ENCODE measurements around the gene MUC4.
"Not testable (repeated sequence)": the region's sequence is repeated elsewhere in the genome, so short reads cannot be mapped to it uniquely, and the experiment has no call there.

MUC4 gene

GRCh38 chr3:195838714-195839113 is 27.0 kb upstream of the MUC4 start:
- no peak for DNase-seq (ENCODE audit: low read depth in 2 of 2)

- no peak for DNase-seq (ENCODE audit: low read depth in 2 of 2)
Observed at GRCh38 chr3:195836476-195837135, 24.9 kb upstream of the MUC4 start.

- DNase-seq (ENCODE audit: low read depth in 2 of 2): no peak
Observed at GRCh38 chr3:195835791-195836190, 24.1 kb upstream of the MUC4 start.

- DNase-seq (ENCODE audit: low read depth in 2 of 2): no peak
Observed at GRCh38 chr3:195834675-195835583, 23.2 kb upstream of the MUC4 start.

- no peak for DNase-seq (ENCODE audit: low read depth in 2 of 2)
Observed at GRCh38 chr3:195829897-195830254, 18.1 kb upstream of the MUC4 start.

GRCh38 chr3:195828762-195829161 is 17.0 kb upstream of the MUC4 start:
- DNase-seq (ENCODE audit: low read depth in 2 of 2): no peak

- DNase-seq (ENCODE audit: low read depth in 2 of 2): no peak
Observed at GRCh38 chr3:195825857-195826804, 14.4 kb upstream of the MUC4 start.

GRCh38 chr3:195825191-195825588 is 13.5 kb upstream of the MUC4 start:
- no peak for DNase-seq (ENCODE audit: low read depth in 2 of 2)

- DNase-seq (ENCODE audit: low read depth in 2 of 2): not testable (repeated sequence)
Observed at GRCh38 chr3:195824425-195825190, 12.9 kb upstream of the MUC4 start.

GRCh38 chr3:195823999-195824398 is 12.3 kb upstream of the MUC4 start:
- no peak for DNase-seq (ENCODE audit: low read depth in 2 of 2)

- DNase-seq (ENCODE audit: low read depth in 2 of 2): no peak
Observed at GRCh38 chr3:195823280-195823679, 11.6 kb upstream of the MUC4 start.

- DNase-seq (ENCODE audit: low read depth in 2 of 2): no peak
Observed at GRCh38 chr3:195822131-195822696, 10.5 kb upstream of the MUC4 start.

- DNase-seq (ENCODE audit: low read depth in 2 of 2): no peak
Observed at GRCh38 chr3:195821403-195822130, 9.8 kb upstream of the MUC4 start.

GRCh38 chr3:195820901-195821300 is 9.2 kb upstream of the MUC4 start:
- no peak for DNase-seq (ENCODE audit: low read depth in 2 of 2)

- DNase-seq (ENCODE audit: low read depth in 2 of 2): no peak
Observed at GRCh38 chr3:195820186-195820585, 8.5 kb upstream of the MUC4 start.

- DNase-seq (ENCODE audit: low read depth in 2 of 2): no peak
Observed at GRCh38 chr3:195818301-195818700, 6.6 kb upstream of the MUC4 start.

- no peak for DNase-seq (ENCODE audit: low read depth in 2 of 2)
Observed at GRCh38 chr3:195817578-195818135, 5.9 kb upstream of the MUC4 start.

- DNase-seq (ENCODE audit: low read depth in 2 of 2): not testable (repeated sequence)
Observed at GRCh38 chr3:195816276-195816913, 4.7 kb upstream of the MUC4 start.

GRCh38 chr3:195815169-195815771 is 3.5 kb upstream of the MUC4 start:
- DNase-seq (ENCODE audit: low read depth in 2 of 2): no peak
